NCI-H2107 (cell line): Measurements from ENCODE around the gene TBC1D22A.
"Not testable (repeated sequence)": the region's sequence is repeated elsewhere in the genome, so short reads cannot be mapped to it uniquely, and the experiment has no call there.

Experiments used
- DNase-seq: peaks from one replicate; lab custom pipeline; 2025; lab: John Stamatoyannopoulos, UW

TBC1D22A gene

GRCh38 chr22:47157486-47158270 is 395.2 kb downstream of the TBC1D22A start:
- DNase-seq: no peak

- no peak for DNase-seq
These were observed 396.0 kb downstream of the TBC1D22A start for GRCh38 chr22:47158457-47158856.

- no peak for DNase-seq
These were observed 397.1 kb downstream of the TBC1D22A start for GRCh38 chr22:47159592-47159991.

- no peak for DNase-seq
These were observed 397.7 kb downstream of the TBC1D22A start for GRCh38 chr22:47160141-47160541.

GRCh38 chr22:47160781-47161520 is 398.5 kb downstream of the TBC1D22A start:
- no peak for DNase-seq

- DNase-seq: no peak
These were observed 399.2 kb downstream of the TBC1D22A start for GRCh38 chr22:47161631-47162030.

- DNase-seq: no peak
These were observed 400.4 kb downstream of the TBC1D22A start for GRCh38 chr22:47162865-47163264.

GRCh38 chr22:47163481-47163855 is 401.0 kb downstream of the TBC1D22A start:
- no peak for DNase-seq

- no peak for DNase-seq
These were observed 401.5 kb downstream of the TBC1D22A start for GRCh38 chr22:47163856-47164513.

- no peak for DNase-seq
These were observed 402.3 kb downstream of the TBC1D22A start for GRCh38 chr22:47164514-47165337.

- peak; percentile 62 for DNase-seq
These were observed 403.0 kb downstream of the TBC1D22A start for GRCh38 chr22:47165338-47166032.

- no peak for DNase-seq
These were observed 403.6 kb downstream of the TBC1D22A start for GRCh38 chr22:47166033-47166404.

GRCh38 chr22:47166446-47167016 is 404.1 kb downstream of the TBC1D22A start:
- DNase-seq: no peak

- DNase-seq: no peak
These were observed 404.6 kb downstream of the TBC1D22A start for GRCh38 chr22:47167056-47167455.

GRCh38 chr22:47167921-47168320 is 405.5 kb downstream of the TBC1D22A start:
- DNase-seq: not testable (repeated sequence)

- DNase-seq: no peak
These were observed 406.0 kb downstream of the TBC1D22A start for GRCh38 chr22:47168441-47168840.

GRCh38 chr22:47168900-47169800 is 406.7 kb downstream of the TBC1D22A start:
- no peak for DNase-seq

GRCh38 chr22:47169801-47170140 is 407.3 kb downstream of the TBC1D22A start:
- DNase-seq: no peak

GRCh38 chr22:47170511-47171440 is 408.3 kb downstream of the TBC1D22A start:
- not testable (repeated sequence) for DNase-seq
